GM21737 (cell line): ENCODE measurements around the gene TGM5.
"Not testable (repeated sequence)": the region's sequence is repeated elsewhere in the genome, so short reads cannot be mapped to it uniquely, and the experiment has no call there.

Source experiments
- ATAC-seq: cut with Tn5 transposase; IDR thresholded peaks from one replicate; pipeline ENCODE4 v1.9.1; 2021; ENCODE audit warnings: mild to moderate bottlenecking, moderate library complexity; ENCODE audit not compliant: unreplicated experiment

TGM5 gene

GRCh38 chr15:43246261-43246774 lies 20.4 kb downstream of the TGM5 start:
- ATAC-seq = no peak

- no peak for ATAC-seq
Observed at GRCh38 chr15:43244092-43244491, 22.6 kb downstream of the TGM5 start.

GRCh38 chr15:43243020-43243645 lies 23.6 kb downstream of the TGM5 start:
- ATAC-seq = no peak

GRCh38 chr15:43242616-43243015 lies 24.1 kb downstream of the TGM5 start:
- no peak for ATAC-seq

GRCh38 chr15:43241100-43241499 lies 25.6 kb downstream of the TGM5 start:
- no peak for ATAC-seq

- ATAC-seq = no peak
Observed at GRCh38 chr15:43239732-43240491, 26.8 kb downstream of the TGM5 start.

- no peak for ATAC-seq
Observed at GRCh38 chr15:43238671-43239131, 28.0 kb downstream of the TGM5 start.

- ATAC-seq = no peak
Observed at GRCh38 chr15:43237842-43238470, 28.8 kb downstream of the TGM5 start.

GRCh38 chr15:43235536-43235935 lies 31.2 kb downstream of the TGM5 start:
- ATAC-seq = no peak

- ATAC-seq = no peak
Observed at GRCh38 chr15:43232289-43232874, 34.3 kb downstream of the TGM5 start.

- no peak for ATAC-seq
Observed at GRCh38 chr15:43230640-43231115, 36.0 kb downstream of the TGM5 start.

GRCh38 chr15:43229977-43230376 lies 36.8 kb downstream of the TGM5 start:
- no peak for ATAC-seq

- no peak for ATAC-seq
Observed at GRCh38 chr15:43226436-43227305, 40.1 kb downstream of the TGM5 start.

- ATAC-seq = not testable (repeated sequence)
Observed at GRCh38 chr15:43225950-43226255, 40.8 kb downstream of the TGM5 start.

GRCh38 chr15:43225201-43225949 lies 41.4 kb downstream of the TGM5 start:
- no peak for ATAC-seq

GRCh38 chr15:43221422-43221821 lies 45.3 kb downstream of the TGM5 start:
- ATAC-seq = no peak

GRCh38 chr15:43220991-43221403 lies 45.7 kb downstream of the TGM5 start, which contains the start of gene EPB42:
EPB42 (minus strand) TSS chr15:43221018; CDS start chr15:43220825, 193 bp downstream.
- no peak for ATAC-seq

GRCh38 chr15:43219929-43220928 lies 46.5 kb downstream of the TGM5 start:
- ATAC-seq = no peak
